Right lobe of liver (tissue), 4 donors: ENCODE results near the gene NAPA.

ENCODE experiments used
- CTCF ChIP-seq, 4 donors: fragments of 200-600 bp in 3 of 4; fragments of 450-650 bp in 1 of 4; IDR thresholded peaks; one replicate each; pipeline versions ENCODE4 v1.5.1 to v1.8.0; 2016 to 2022; ENCODE audit warnings: antibody characterized with exemption in 4 of 4, mild to moderate bottlenecking in 2 of 4
- POLR2A ChIP-seq: fragments of 450-650 bp; IDR thresholded peaks from one replicate; pipeline ENCODE4 v1.6.1; 2017; ENCODE audit warnings: antibody characterized with exemption, mild to moderate bottlenecking
- donor health status: DM: no; HTN: no; CAD: no.
- donor health status: DM: no; HTN: no; CAD: no.
- donor health status: DM: no; HTN: yes; CAD: no.

GRCh38 chr19:47508721-47509120, 6.1 kb downstream of the NAPA start:
- TF ChIP-seq CTCF (IDR thresholded peaks at IDR 0.05) = no peak
- no peak for TF ChIP-seq POLR2A
